HG03354 (cell line): Measurements from ENCODE around the gene MAPK1.
"Not testable (repeated sequence)": the region's sequence is repeated elsewhere in the genome, so short reads cannot be mapped to it uniquely, and the experiment has no call there.

Source experiments
- ATAC-seq: cut with Tn5 transposase; IDR thresholded peaks from one replicate; pipeline ENCODE4 v1.9.1; 2021; ENCODE audit warnings: mild to moderate bottlenecking; ENCODE audit not compliant: unreplicated experiment, poor library complexity, severe bottlenecking

The MAPK1 gene

GRCh38 chr22:21797444-21798221 lies 69.8 kb downstream of the MAPK1 start:
- ATAC-seq = no peak

GRCh38 chr22:21796863-21797262 lies 70.6 kb downstream of the MAPK1 start:
- ATAC-seq = no peak

GRCh38 chr22:21796231-21796630 lies 71.2 kb downstream of the MAPK1 start:
- no peak for ATAC-seq

GRCh38 chr22:21793716-21794115 lies 73.7 kb downstream of the MAPK1 start:
- ATAC-seq = not testable (repeated sequence)

- no peak for ATAC-seq
These were observed 75.5 kb downstream of the MAPK1 start for GRCh38 chr22:21791635-21792625.

GRCh38 chr22:21790849-21791610 lies 76.4 kb downstream of the MAPK1 start:
- ATAC-seq = not testable (repeated sequence)

GRCh38 chr22:21790359-21790758 lies 77.1 kb downstream of the MAPK1 start:
- no peak for ATAC-seq

- ATAC-seq = not testable (repeated sequence)
These were observed 79.9 kb downstream of the MAPK1 start for GRCh38 chr22:21787565-21787964.

- ATAC-seq = no peak
These were observed 87.2 kb downstream of the MAPK1 start for GRCh38 chr22:21780259-21780658.

GRCh38 chr22:21779444-21779843 lies 88.0 kb downstream of the MAPK1 start:
- no peak for ATAC-seq

- no peak for ATAC-seq
These were observed 88.6 kb downstream of the MAPK1 start for GRCh38 chr22:21778705-21779363.

GRCh38 chr22:21771631-21771976 lies 95.8 kb downstream of the MAPK1 start:
- no peak for ATAC-seq

GRCh38 chr22:21768435-21768834 lies 99.0 kb downstream of the MAPK1 start:
- ATAC-seq = no peak

- no peak for ATAC-seq
These were observed 100.6 kb downstream of the MAPK1 start for GRCh38 chr22:21766691-21767462.

GRCh38 chr22:21765909-21766529 lies 101.4 kb downstream of the MAPK1 start:
- no peak for ATAC-seq

GRCh38 chr22:21764038-21764804 lies 103.2 kb downstream of the MAPK1 start:
- no peak for ATAC-seq

GRCh38 chr22:21762712-21763581 lies 104.5 kb downstream of the MAPK1 start:
- no peak for ATAC-seq
